HEK293 (cell line): ENCODE data around the gene ATP5ME.

Experiments used
- BCL11A ChIP-seq: fragments of 450-650 bp; formaldehyde crosslinking; IDR thresholded peaks from 2 replicates; pipeline ENCODE4 v1.5.1; 2016; ENCODE audit warnings: low read depth, missing biosample characterization, missing genetic modification characterization
- SCRT2 ChIP-seq: fragments of 450-650 bp; formaldehyde crosslinking; IDR thresholded peaks from 2 replicates; pipeline ENCODE4 v1.5.1; 2016; ENCODE audit warnings: missing biosample characterization, missing genetic modification characterization
- ZBTB20 ChIP-seq: fragments of 450-650 bp; formaldehyde crosslinking; IDR thresholded peaks from 2 replicates; pipeline ENCODE4 v1.5.1; 2016; ENCODE audit warnings: missing biosample characterization, missing genetic modification characterization
- ZBTB7A ChIP-seq: fragments of 450-650 bp; formaldehyde crosslinking; IDR thresholded peaks from 2 replicates; pipeline ENCODE4 v1.5.1; 2016; ENCODE audit warnings: low read depth, missing biosample characterization, missing genetic modification characterization
- ZNF302 ChIP-seq: fragments of 450-650 bp; formaldehyde crosslinking; IDR thresholded peaks from 2 replicates; pipeline ENCODE4 v1.5.1; 2016; ENCODE audit warnings: missing biosample characterization, missing genetic modification characterization, low read depth
- ZNF707 ChIP-seq: fragments of 450-650 bp; formaldehyde crosslinking; IDR thresholded peaks from 2 replicates; pipeline ENCODE4 v1.5.1; 2016; ENCODE audit warnings: missing biosample characterization, missing genetic modification characterization
- ZSCAN16 ChIP-seq: fragments of 450-650 bp; formaldehyde crosslinking; IDR thresholded peaks from 2 replicates; pipeline ENCODE4 v1.5.1; 2016; ENCODE audit warnings: missing biosample characterization, missing genetic modification characterization
- ZSCAN5A ChIP-seq: fragments of 450-650 bp; formaldehyde crosslinking; IDR thresholded peaks from 2 replicates; pipeline ENCODE4 v1.5.1; 2016; ENCODE audit warnings: missing biosample characterization, missing genetic modification characterization
- TF ChIP-seq, protein P1 (sequence below): fragments of 450-650 bp; formaldehyde crosslinking; IDR thresholded peaks from 2 replicates; pipeline ENCODE4 v1.5.1; 2016; ENCODE audit warnings: missing biosample characterization, missing genetic modification characterization
- TF ChIP-seq, protein P2 (sequence below): fragments of 450-650 bp; formaldehyde crosslinking; IDR thresholded peaks from 2 replicates; pipeline ENCODE4 v1.5.1; 2016; ENCODE audit warnings: missing biosample characterization, missing genetic modification characterization

- TF ChIP-seq ZBTB7A (tag by site-specific recombination), result no peak
- TF ChIP-seq, protein P1, sequence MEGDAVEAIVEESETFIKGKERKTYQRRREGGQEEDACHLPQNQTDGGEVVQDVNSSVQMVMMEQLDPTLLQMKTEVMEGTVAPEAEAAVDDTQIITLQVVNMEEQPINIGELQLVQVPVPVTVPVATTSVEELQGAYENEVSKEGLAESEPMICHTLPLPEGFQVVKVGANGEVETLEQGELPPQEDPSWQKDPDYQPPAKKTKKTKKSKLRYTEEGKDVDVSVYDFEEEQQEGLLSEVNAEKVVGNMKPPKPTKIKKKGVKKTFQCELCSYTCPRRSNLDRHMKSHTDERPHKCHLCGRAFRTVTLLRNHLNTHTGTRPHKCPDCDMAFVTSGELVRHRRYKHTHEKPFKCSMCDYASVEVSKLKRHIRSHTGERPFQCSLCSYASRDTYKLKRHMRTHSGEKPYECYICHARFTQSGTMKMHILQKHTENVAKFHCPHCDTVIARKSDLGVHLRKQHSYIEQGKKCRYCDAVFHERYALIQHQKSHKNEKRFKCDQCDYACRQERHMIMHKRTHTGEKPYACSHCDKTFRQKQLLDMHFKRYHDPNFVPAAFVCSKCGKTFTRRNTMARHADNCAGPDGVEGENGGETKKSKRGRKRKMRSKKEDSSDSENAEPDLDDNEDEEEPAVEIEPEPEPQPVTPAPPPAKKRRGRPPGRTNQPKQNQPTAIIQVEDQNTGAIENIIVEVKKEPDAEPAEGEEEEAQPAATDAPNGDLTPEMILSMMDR (tag by site-specific recombination), result no peak
- TF ChIP-seq ZSCAN5A (tag by site-specific recombination), result no peak
- no peak for TF ChIP-seq ZBTB20 (tag by site-specific recombination)
- TF ChIP-seq BCL11A (tag by site-specific recombination), result no peak
- no peak for TF ChIP-seq ZNF302 (tag by site-specific recombination)
- TF ChIP-seq, protein P2, sequence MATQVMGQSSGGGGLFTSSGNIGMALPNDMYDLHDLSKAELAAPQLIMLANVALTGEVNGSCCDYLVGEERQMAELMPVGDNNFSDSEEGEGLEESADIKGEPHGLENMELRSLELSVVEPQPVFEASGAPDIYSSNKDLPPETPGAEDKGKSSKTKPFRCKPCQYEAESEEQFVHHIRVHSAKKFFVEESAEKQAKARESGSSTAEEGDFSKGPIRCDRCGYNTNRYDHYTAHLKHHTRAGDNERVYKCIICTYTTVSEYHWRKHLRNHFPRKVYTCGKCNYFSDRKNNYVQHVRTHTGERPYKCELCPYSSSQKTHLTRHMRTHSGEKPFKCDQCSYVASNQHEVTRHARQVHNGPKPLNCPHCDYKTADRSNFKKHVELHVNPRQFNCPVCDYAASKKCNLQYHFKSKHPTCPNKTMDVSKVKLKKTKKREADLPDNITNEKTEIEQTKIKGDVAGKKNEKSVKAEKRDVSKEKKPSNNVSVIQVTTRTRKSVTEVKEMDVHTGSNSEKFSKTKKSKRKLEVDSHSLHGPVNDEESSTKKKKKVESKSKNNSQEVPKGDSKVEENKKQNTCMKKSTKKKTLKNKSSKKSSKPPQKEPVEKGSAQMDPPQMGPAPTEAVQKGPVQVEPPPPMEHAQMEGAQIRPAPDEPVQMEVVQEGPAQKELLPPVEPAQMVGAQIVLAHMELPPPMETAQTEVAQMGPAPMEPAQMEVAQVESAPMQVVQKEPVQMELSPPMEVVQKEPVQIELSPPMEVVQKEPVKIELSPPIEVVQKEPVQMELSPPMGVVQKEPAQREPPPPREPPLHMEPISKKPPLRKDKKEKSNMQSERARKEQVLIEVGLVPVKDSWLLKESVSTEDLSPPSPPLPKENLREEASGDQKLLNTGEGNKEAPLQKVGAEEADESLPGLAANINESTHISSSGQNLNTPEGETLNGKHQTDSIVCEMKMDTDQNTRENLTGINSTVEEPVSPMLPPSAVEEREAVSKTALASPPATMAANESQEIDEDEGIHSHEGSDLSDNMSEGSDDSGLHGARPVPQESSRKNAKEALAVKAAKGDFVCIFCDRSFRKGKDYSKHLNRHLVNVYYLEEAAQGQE (tag by site-specific recombination), result no peak
- TF ChIP-seq ZSCAN16, result no peak
- no peak for TF ChIP-seq ZNF707 (tag by site-specific recombination)
- no peak for TF ChIP-seq SCRT2
Observed at GRCh38 chr4:712916-713632, 39.0 kb upstream of the ATP5ME start.
